A549 treated with RU486 at 1 μM for 4 hours (cell line): ENCODE results near the gene EGFL8. TPM values are rescaled to one million over a fixed set of nuclear protein-coding genes. Genes with fewer than 3 reads are reported as not detected.

ENCODE experiments used
- total RNA-seq: library from RNA; stranded (reverse); fragments of 200-300 nt; extraction: Qiagen RNA extraction; gene quantifications from 5 replicates; pipeline ENCODE4 v1.2.3, GENCODE V29; 2022; ENCODE audit warnings: low read depth

Gene EGFL8
- 0.95 to 2.5 TPM (median 2.2 TPM) in 5 replicates for total RNA-seq

DNA sequence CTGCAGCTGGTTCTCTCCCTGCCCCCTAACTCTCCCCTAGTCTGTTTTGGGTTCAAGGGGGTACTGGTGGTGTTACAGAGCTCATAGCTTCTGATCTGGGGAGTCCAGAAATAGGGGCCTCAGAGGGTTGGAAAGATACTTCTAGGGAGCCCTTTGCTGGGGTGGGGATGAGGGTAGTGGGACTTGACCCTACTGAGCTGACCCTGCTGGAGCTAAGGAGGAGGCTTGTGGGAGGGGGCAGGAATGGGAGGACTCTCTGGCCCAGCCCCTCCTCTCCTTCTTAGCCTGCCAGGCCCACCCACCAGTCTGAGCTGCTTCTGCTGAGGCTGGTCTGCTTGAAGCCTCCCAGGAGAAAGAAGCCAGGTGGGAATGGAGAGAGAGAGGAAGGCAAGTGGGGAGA lies at the start of gene EGFL8:
EGFL8 (plus strand) TSS at position 301 of the 400 bp plus-strand sequence. CDS start 1,571 bp downstream, outside the sequence.

DNA sequence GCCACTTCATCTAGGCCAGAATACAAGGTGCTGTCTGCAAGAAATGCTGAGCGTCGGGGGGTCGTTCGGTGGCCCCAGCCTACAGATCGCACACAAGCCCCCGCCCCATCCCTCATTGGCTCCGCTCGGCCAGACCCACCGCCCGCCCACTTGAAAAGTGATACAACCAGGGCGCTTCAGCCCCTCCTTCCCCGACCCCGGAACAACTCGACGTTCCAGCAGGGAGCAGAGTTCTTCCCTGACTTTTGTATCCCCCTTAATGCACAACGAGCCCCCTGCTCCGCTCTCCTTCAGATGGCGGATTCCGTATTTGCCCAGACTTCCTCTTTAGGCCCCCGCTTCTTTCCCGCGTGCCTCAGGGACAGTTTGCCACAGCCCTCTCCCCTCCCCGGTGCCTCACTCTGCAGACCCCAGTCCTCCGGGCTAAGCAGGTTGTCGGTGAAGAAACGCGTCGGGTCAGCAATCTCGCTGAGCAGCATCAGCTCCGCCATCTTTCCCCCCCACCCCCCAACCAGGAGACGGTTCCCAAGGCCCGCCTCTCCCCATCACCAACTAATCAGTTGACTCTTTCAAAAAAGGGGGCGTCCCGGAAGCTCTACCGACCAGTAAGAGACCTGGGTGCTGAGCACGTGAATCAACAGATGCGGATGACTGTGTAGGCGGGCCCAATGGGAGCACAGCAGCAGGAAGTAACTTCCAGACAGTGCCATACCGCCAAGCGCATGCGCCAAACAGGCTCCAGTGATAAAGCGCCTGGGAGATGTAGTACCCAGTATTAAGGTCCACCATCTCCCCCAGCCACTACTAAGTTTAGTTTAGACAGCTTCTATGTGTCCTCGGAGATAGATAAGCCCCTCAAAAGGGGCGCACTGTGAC lies 36.4 kb upstream of the EGFL8 start, which contains the start of gene ATF6B:
ATF6B (minus strand) TSS at position 530 of the 876 bp plus-strand sequence; CDS start at position 491, 39 bp downstream.

DNA sequence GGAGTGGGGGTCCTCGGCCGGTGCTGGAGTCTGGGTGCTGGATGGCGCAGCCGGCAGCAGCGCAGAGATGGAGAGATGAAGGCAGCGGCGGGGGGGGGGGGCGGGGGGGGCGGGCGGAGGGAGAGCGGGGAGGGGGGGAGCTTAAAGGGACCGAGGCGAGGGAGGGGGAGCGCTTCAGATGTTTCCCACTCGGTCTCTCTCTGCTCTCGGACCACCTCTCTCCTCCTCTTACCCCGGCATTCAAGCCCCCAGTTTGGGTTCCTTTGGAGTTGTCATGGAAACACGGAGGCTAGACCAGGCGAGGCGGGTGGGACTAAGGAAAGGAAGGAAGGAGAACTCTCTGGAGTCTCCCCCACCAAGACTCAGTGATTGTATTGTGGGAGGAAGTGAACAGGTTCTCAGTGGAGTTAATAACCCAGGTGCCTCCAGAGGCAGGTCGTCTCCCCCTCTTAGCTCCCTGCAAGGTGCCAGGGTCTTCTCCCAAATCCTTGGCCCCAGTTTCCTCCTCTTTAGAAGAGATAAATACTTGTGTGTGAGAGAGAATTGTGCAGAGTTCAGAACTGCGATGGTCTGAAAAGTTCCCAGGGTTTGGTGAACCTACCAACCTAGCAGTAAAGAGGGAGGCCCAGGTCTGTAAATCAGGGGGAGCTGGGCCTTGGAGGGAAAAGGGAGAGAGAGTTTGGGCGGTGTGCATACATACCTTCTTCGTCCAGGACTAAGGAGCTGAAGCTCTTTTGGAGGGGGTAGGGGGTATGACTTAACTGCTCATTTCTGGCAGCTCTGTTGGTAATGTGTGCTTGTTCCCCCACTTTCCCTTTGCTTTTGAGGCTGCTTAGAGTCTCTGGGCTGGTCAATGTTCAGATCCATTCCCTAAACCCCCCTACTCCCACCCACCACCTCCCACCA lies 12.3 kb upstream of the EGFL8 start, which contains the start of gene PRRT1:
PRRT1 (minus strand) TSS at position 77 of the 906 bp plus-strand sequence. CDS start 112 bp downstream, outside the sequence.

DNA sequence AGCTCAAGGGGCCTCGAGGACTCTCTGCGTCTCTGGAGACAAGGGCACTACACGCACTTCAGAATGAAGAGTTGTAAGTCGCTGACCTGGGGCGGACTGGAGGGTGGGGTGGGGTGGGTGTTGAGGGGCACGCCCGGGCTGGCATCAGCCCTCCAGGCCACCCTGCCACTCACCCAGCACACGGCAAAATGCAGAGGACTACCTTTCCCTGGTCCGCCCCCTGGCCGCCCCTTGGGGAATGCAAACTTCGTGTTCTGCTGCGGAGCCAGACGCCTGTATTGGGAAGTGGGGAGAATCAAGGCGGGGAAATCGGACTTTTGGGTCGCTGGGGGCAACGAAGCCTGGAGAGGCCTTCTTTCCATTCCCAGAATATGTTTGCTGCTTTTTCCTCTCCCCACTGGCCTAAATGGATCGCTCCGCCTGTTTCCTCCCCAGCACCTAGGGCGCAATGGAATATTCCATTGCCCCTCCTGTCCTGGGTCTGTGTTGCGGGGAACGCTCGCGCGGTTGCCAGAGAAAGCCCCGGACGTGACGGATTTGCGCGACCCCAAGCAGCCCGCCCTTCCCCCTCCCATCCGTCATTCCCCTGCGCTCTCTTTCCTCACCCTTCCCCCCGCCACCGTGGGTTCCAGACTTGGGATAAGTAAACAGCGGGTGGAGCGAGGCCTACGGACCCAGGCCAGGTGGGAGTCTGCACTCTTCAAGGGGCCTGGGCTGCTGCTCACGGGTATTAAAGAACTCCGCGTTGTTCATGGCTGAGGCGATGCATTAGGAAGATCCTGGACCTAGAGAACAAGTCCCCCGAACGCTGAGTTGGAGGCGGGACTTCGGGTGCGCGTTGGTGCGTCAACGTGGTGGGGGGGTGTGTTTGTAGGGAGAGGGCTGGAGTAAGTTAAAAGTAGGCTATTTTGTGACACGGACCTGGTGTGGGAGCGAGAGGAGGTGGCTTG lies 10.6 kb upstream of the EGFL8 start, which contains the start of gene PPT2:
PPT2 (plus strand) TSS at position 578 of the 950 bp plus-strand sequence. CDS start 454 bp downstream, outside the sequence.

DNA sequence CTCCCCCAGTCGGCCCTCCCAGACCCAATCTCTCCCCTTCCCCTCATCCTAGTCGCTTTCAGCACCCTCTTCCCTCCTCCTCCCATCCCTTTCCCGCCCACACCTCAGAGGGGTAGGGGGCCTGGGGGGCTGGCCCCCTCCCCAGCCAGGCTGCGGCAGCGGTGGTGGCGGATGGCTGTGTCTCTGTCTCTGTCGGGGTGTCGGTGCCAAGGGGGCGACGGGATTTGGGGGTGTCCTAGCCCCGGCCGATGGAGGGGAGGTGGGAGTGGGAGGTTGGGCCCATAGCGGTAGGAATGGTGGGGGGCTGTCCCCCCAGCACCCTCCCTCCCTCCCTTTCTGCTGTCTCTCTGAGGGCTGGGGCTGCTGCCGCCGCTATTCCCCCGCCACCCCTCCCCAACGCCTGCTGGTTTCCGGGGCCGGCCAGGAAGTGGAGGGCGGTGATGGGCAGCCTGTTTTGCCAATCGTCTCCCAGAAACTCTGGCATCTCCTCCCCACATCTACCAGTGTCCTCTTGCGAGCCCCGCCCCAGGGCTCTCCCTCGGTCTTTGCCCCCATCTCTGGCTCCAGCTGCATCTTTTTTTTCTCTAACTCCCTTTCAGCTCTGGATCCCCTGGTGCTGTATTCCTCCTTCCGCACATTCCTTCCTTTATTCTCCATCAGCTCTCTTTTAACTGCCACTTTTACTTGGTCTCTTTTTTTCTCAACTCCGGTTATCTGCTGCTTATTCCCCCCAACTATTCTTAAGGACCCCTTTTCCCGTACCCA lies 11.5 kb downstream of the EGFL8 start, which contains the start of gene AGPAT1:
AGPAT1 (minus strand) TSS at position 374 of the 765 bp plus-strand sequence. CDS start 4,588 bp downstream, outside the sequence.

DNA sequence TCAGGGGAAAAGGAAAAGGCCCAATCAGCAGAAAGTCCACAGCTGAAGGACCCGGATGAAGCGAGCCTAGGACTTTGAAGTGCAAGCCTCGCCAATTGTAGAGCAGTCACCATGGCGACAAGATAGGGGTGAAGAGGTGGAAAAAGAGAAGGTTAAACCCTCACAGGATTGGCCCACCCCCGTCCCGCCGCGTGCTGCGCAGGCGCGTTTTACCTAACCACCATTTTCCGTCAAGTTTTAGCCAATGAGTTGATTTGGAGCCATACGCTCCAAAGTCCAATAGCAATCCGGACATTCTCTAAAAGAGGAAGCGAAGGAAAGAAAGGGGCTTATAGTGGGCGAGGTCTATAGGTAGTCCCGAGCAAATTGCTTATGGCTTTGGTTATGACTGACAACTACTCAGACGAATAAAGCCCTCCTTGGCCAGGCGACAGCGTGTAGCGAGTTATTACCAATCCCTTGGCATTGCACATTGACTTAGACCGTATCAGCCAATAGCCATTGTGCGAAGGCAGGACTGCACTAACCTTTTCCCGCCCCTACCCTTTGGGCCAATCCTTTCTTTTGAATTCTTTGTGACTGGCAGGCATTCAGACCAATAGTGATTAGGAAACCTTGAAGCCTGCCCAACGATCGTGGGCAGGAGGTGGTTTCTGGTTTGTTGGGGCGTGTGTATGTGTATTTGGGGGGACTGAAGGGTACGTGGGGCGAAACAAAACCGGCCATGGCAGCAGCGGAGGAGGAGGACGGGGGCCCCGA lies 13.6 kb downstream of the EGFL8 start, which contains the start of gene RNF5:
RNF5 (plus strand) TSS at position 618 of the 759 bp plus-strand sequence; CDS start at position 725, 107 bp downstream.

DNA sequence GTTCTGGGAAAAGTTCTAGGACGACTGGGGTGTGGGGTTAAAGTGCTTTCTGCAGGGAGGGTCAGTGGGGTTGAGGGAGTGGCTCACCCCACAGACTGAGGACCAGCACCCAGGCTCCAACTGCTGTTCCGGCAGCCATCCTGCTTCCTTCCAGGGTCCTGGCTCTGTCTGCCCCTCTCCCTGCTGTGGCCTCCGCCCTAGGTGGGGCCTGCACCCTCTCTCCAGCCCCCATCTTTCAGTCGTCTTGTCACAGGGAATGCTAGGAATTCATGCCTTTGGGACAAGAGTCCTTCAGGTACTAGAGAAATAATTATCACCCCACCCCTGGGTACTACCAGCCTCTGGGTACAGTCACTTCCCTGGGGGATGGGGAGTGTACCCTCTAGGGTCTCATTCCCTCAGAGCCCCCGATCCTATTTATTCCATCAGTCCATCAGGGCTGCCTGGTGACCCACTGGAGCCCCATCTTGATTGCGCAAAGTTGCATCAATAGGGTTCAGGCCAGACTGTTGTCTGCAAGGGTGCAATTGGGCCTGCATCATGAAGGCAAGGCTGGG lies 19.8 kb downstream of the EGFL8 start, which contains the start of gene AGER:
AGER (minus strand) TSS at position 170 of the 557 bp plus-strand sequence; CDS start at position 139, 31 bp downstream.

DNA sequence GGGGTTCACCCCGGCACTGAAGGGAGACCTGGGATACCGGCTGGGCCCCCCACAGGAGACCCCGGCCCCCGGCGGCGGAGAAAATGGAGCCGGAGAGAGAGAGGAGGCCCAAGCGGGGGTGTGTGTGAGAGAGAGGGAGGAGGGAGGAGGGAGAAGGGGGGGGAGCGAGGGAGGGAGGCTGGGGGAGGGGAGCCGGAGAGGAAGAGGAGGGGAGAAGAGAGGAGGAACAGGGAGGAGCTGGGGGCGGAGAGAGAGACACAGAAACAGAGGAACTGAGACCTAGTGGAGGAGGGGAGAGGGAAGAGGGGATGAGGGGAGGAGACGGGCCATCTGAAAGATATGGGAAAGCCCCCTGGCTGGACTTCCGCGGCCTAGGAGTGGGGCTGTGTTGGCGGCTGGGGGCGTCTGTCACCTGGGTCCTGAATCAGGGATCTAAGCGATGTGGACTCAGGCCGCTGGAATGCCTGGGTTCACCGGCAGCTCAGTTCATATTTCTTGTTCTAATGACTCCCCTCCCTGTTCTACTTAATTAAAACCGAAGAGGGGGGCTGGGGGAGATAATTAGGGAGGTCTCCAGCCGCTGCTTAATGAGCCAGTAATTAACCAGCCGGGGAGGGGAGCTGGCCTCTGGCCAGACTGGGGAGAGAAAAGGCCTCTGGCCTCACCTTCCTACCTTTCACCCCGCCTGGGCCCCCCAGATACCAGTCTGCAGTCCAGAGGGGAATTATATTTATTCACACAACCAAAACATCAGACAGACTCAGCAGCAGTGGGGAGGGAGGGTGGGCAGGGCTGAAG lies 25.9 kb downstream of the EGFL8 start, which contains the start of gene PBX2:
PBX2 (minus strand) TSS at position 149 of the 798 bp plus-strand sequence. CDS start 287 bp downstream, outside the sequence.

DNA sequence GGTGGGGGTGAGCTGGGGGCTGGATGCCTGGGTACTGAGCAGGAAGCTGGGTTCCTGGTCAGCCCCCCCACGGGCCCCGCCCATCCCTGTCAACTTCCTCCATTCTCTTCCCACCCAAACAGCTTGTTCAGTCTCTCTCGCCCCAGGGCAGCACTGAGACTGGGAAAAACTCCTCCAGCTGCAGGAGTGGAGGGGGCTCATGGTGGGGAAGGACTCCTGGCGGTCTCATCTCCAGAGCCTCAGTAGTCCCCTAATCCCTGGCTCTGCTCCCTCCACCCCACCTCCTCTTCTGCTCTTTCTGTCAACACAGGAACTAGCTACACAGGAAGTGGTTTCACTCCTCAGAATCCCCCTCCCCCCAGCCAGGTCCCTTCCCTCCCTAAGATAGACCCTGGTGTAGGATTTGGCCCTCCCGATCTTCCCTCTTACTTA lies 28.2 kb downstream of the EGFL8 start, which contains the start of gene GPSM3:
GPSM3 (minus strand) TSS at position 36 of the 432 bp plus-strand sequence. CDS start 130 bp downstream, outside the sequence.

Other genes starting within 250 kb of the EGFL8 start
- 0.15 to 0.45 TPM (median 0.35 TPM) in 5 replicates for gene C2, start 236.9 kb upstream of the EGFL8 start, total RNA-seq
- 2.0 to 3.3 TPM (median 2.9 TPM) in 5 replicates for gene CFB, start 218.5 kb upstream of the EGFL8 start, total RNA-seq
- 75.3 to 97.3 TPM (median 88.3 TPM) in 5 replicates for gene NELFE, start 205.6 kb upstream of the EGFL8 start, total RNA-seq
- 19.8 to 25.9 TPM (median 24.7 TPM) in 5 replicates for gene SKIC2, start 205.4 kb upstream of the EGFL8 start, total RNA-seq
- gene DXO, start 192.5 kb upstream of the EGFL8 start, total RNA-seq = 11.0 to 14.3 TPM (median 11.9 TPM) in 5 replicates
- gene C4A, start 182.5 kb upstream of the EGFL8 start, total RNA-seq = 0.50 to 1.7 TPM (median 0.99 TPM) in 5 replicates
- 0.34 to 1.5 TPM (median 0.57 TPM) in 5 replicates for gene C4B, start 149.8 kb upstream of the EGFL8 start, total RNA-seq
- gene CYP21A2, start 126.2 kb upstream of the EGFL8 start, total RNA-seq = not detected in 5 replicates
- gene TNXB, start 55.3 kb upstream of the EGFL8 start, total RNA-seq = 0.54 to 0.95 TPM (median 0.63 TPM) in 5 replicates
- 24.9 to 35.5 TPM (median 34.2 TPM) in 5 replicates for gene ATF6B, start 36.3 kb upstream of the EGFL8 start, total RNA-seq
- 7.4 to 7.9 TPM (median 7.7 TPM) in 5 replicates for gene FKBPL, start 34.3 kb upstream of the EGFL8 start, total RNA-seq
- 0.59 to 0.97 TPM (median 0.74 TPM) in 5 replicates for gene PRRT1, start 12.7 kb upstream of the EGFL8 start, total RNA-seq
- 7.0 to 9.9 TPM (median 8.1 TPM) in 5 replicates for gene PPT2, start 10.5 kb upstream of the EGFL8 start, total RNA-seq
- 31.2 to 41.0 TPM (median 38.4 TPM) in 5 replicates for gene AGPAT1, start 11.5 kb downstream of the EGFL8 start, total RNA-seq
- 33.1 to 49.3 TPM (median 47.7 TPM) in 5 replicates for gene RNF5, start 13.8 kb downstream of the EGFL8 start, total RNA-seq
- gene AGER, start 19.7 kb downstream of the EGFL8 start, total RNA-seq = 1.4 to 1.9 TPM (median 1.7 TPM) in 5 replicates
- gene PBX2, start 25.6 kb downstream of the EGFL8 start, total RNA-seq = 13.3 to 19.7 TPM (median 17.1 TPM) in 5 replicates
- 0.26 to 0.58 TPM (median 0.38 TPM) in 5 replicates for gene GPSM3, start 28.0 kb downstream of the EGFL8 start, total RNA-seq
- 0.22 to 0.73 TPM (median 0.46 TPM) in 5 replicates for gene NOTCH4, start 59.5 kb downstream of the EGFL8 start, total RNA-seq
- gene TSBP1, start 207.3 kb downstream of the EGFL8 start, total RNA-seq = not detected in 5 replicates
- not detected in 5 replicates for gene BTNL2, start 242.6 kb downstream of the EGFL8 start, total RNA-seq